H7 (cell line): Measurements from ENCODE around the gene ARL3. TPM values are rescaled to one million over a fixed set of nuclear protein-coding genes. Genes with fewer than 3 reads are reported as not detected.
"Not testable (repeated sequence)": the region's sequence is repeated elsewhere in the genome, so short reads cannot be mapped to it uniquely, and the experiment has no call there.

Experiments
- DNase-seq: peaks from one replicate; pipeline ENCODE4 v3.0.0; 2012
- H3K27me3 ChIP-seq: 2 replicates; pipeline ENCODE4 v1.6.0; 2011; ENCODE audit warnings: mild to moderate bottlenecking, low read length; ENCODE audit not compliant: control insufficient read depth, insufficient read depth
- H3K36me3 ChIP-seq: replicated peaks from 2 replicates; pipeline ENCODE4 v1.5.1; 2011; ENCODE audit warnings: low read length; ENCODE audit not compliant: control insufficient read depth, insufficient read depth
- H3K4me3 ChIP-seq: 2 replicates; pipeline ENCODE4 v1.5.1; 2011; ENCODE audit warnings: low read depth, mild to moderate bottlenecking, control low read depth, low read length, moderate library complexity; ENCODE audit not compliant: insufficient read depth
- total RNA-seq: library from RNA; depleted of rRNA; stranded (reverse); fragments of >200 nt; shearing (Covaris generic); gene quantifications from 2 replicates; pipeline ENCODE4 v1.2.3, GENCODE V29; 2014

ARL3 gene
- total RNA-seq, 1 experiment from 2014 or later, result 7.5 TPM

DNA sequence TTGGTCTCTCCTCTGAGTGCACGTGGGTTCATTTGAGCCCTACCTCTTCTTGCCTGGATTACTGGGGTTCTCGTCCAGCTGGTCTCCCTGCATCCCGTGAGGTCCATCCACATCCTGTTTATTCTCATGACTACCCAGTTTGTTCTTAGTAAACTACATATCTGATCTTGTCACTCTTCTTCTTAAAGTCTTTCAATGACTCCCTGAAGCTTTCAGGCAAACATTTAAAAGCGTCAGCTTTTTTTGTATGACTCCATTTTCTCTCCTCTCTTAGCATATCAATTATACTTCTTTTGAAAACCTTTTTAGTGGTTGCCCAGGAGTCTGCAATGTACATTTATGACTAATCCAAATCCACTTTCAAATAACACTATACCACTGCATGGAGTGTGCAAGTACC lies 7.8 kb upstream of the ARL3 start:
- H3K36me3 ChIP-seq, result peaks cover 8% of the 10 kb centered on the region
- no peak overlapping the region for H3K4me3 ChIP-seq
- no peak for DNase-seq
- H3K27me3 ChIP-seq, result no peaks in the 10 kb centered on the region

DNA sequence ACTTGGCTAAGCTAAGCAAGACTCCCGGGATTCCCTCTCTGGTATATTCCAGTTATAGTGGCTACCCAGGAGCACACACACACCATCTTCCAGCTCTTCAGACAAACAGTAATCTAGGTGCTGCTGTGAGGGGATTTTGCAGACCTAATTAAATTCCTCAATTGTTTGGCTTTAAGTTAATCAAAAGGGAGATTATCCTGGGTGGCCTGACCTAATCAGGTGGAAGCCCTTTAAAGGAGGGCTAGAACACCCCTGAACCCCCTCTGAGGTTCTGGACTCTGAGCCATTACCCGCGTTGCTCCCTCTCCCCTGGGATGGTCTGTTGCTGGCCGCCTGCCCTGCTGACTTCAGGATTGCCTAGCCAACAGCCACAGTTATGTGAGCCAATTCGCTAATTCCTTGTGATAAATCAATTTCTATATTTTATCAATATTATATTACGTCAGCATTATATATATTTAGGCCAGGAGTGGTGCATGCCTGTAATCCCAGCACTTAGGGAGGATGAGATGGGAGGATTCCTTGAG lies 6.6 kb upstream of the ARL3 start:
- H3K4me3 ChIP-seq, result no peak overlapping the region
- H3K36me3 ChIP-seq, result peaks cover 9% of the 10 kb centered on the region
- H3K27me3 ChIP-seq, result no peaks in the 10 kb centered on the region
- no peak for DNase-seq

DNA sequence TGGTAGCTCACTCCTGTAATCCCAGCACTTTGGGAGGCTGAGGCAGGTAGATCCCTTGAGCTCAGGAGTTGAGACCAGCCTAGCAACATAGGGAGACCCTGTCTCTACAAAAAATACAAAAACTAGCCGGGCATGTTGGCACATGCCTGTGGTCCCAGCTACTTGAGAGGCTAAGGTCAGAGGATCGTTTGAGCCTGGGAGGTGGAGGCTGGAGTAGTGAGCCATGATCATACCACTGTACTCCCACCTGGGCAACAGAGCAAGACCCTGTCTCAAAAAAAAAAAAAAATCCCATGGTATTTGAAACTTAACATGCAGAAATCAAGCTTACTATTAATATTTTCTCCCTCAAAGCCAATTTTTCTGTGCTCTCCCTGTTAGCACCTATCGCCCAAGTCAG lies 6.1 kb upstream of the ARL3 start:
- no peak for DNase-seq
- H3K4me3 ChIP-seq, result no peak overlapping the region
- peaks cover 9% of the 10 kb centered on the region for H3K36me3 ChIP-seq
- no peaks in the 10 kb centered on the region for H3K27me3 ChIP-seq

DNA sequence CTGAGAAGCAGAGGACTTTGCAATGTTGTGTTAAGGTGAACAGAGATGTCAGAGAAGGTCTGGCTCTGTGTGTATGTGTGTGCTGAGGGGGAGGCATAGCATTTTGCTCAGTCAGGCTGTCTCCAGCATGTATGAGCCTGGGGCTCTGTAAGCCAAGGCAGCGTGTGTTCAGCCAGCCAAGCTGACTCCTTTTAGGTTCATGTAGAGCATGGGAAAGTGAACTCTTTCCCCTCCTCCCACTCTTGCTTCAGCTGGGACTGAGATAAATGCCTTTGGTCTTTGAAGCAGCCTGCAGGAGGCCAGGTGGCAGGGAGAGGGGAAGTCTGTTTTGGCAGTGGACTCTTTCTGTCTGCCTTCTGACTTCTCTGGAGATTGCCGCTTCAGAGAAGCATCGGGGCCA lies 4.0 kb upstream of the ARL3 start:
- Histone ChIP-seq H3K4me3 (no peak overlapping the region), H3K36me3 (peaks cover 6% of the 10 kb centered on the region), H3K27me3 (no peaks in the 10 kb centered on the region)
- peak; percentile 62 for DNase-seq

DNA sequence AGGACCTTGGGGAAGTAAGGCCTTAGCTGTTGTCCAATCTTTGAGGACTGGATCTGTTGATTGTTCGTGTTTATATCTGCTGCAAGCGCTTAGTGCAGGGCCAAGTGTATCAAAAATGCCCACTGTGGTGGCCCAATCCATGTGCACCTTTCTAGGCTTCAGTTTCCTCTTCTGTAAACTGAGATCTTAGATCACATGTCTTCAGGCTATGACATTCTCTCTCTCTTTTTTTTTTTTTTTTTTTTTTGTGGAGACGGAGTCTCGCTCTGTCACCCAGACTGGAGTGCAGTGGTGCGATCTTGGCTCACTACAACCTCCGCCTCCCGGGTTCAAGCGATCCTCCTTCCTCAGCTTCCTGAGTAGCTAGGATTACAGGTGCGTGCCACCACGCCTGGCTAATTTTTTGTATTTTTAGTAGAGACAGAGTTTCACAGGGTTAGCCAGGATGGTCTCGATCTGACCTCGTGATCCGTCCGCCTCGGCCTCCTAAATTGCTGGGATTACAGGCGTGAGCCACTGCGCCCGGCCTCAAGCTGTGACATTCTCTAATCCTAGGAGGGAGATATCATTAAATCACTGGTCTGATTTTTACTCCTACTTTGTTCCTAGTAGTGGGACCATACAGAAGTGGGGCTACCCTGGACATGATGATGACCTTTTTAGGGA lies 2.8 kb upstream of the ARL3 start:
- not testable (repeated sequence) for H3K36me3 ChIP-seq, H3K4me3 ChIP-seq, DNase-seq, H3K27me3 ChIP-seq

DNA sequence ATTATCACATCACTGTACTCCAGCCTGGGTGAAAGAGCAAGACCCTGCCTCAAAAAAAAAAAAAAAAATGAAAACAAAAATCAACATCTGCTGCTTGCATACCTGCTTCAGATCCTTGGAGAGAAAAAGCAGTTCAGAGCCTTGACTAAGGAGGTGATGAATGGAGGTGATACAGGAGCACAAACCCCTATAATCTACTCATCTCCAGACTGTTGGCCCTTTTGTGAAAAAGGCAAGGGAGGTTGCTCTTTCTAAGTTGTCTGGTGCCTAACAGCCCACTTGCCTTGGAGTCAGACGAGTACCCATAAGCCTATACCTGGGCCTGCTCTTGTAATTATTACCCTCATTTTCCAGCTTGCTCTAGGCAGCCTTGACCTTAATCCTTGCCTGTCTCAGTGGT lies 1.7 kb upstream of the ARL3 start:
- no peak for DNase-seq
- Histone ChIP-seq H3K36me3 (peaks cover 4% of the 10 kb centered on the region), H3K4me3 (no peak overlapping the region), H3K27me3 (no peaks in the 10 kb centered on the region)

DNA sequence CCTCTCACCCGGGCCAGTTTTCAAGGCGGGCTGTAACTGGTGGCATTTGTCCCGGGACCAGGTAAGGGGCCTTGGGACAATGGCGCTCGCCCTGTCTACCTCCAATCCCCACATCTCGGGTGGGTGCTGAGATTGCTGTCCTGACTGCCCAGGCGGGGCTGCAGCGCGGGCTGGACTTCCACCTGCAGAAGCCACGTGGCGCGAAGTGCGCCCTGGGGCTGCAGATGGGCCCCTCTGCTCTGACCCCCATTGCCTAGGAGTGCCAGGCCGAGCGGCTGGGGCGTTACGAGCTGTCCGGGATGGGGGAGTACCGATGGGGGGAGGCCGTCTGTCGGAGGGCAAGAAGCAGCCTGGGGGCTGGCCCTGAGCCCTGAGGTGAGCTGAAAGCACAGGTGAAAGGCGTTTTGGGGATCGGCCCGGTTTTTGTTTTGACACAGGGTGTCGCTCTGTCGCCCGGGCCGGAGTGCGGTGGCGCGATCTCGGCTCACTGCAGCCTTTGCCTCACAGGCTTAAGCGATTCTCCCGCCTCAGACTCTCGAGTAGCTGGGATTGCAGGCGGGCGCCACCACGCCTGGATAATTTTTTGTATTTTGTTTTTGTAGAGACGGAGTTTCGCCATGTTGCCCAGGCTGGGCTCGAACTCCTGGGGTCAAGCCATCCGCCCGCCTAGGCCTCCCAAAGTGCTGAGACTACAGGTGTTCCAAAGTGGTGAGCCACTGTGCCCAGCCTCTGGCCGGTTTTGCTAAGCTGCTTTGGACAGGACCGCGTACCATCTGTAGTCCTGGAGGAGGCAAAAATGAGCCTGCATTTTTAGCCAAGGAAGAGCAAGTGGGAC lies 641 bp upstream of the ARL3 start, which contains the start of gene SFXN2:
Gene SFXN2, plus strand, starts transcription at position 16 of the 835 bp plus-strand sequence. CDS start 12,001 bp downstream, outside the sequence.
- Histone ChIP-seq H3K4me3 (peak within 1 kb of the TSS; percentile 94), H3K27me3 (no peaks in the 10 kb centered on the region), H3K36me3 (peaks cover 4% of the 10 kb centered on the region)
- peak; percentile 79 for DNase-seq

DNA sequence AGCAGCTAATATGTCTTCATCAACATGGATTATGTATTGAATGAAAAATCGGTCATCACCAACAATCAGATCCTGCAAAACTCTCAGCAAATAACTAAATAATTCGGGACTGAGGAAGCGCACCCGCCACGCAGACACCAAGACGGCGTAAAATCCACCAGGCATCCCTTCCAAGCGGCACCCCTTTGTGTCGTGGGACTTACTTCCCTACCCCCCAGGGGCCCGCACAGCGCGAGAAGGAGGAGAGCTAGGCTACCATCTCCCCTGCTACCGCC lies 721 bp downstream of the ARL3 start:
- no peak for DNase-seq
- Histone ChIP-seq H3K36me3 (peaks cover 4% of the 10 kb centered on the region), H3K27me3 (no peaks in the 10 kb centered on the region), H3K4me3 (peak overlapping the region; percentile 94)

DNA sequence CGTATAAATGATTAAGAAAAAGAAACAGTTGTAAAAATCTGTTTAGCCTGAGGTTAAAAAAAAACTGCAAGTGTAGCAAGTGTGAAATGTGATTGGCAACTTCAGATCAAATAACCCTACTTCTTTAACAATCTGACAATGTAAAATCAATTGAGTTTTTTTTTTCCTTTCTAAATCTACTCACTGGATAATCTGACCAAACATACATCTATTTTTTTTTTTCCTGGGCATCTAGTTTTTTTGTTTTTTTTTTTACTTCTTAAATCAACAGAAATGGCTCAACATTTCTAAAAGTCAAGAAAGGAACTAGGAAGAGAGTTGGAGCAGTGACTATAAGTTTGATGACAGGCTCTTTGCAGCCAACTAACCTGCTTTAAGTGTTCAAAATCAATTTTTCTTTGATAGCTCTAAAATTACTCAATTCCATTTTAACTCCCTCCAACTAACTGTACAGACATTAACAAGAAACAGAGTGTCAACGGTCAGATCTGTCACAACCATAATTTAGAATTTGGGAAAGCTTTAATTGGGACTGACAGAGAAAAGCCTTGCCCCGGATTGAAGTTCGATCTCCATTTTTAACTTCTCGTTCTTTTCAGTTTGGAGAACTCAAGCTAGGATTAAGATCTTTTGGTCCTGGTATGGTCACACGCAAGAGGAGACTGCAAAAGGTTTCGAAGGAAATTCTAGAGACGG lies 1.2 kb downstream of the ARL3 start:
- DNase-seq, result no peak
- H3K36me3 ChIP-seq, result peaks cover 3% of the 10 kb centered on the region; the same call in 1 of the 2 replicates
- H3K4me3 ChIP-seq, result peak overlapping the region; percentile 94
- H3K27me3 ChIP-seq, result no peaks in the 10 kb centered on the region

DNA sequence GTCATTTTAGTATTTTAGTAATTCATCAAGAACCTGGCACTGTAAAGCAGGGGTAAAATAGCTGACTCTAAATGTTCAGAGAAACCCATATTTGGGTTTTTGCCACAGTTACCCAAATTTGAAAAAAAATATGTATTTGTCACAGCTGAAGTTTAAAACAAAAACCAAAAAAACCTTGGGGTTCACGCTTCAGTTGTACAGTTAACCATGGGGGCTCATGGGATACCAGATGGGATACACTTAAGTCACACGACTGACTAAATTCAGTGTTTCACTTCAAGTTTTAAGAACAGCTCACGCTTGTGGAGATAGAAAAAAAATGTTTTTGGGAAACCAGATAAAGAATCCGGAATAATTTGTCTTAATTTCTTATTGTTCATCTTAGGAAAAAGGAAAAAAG lies 2.1 kb downstream of the ARL3 start:
- no peak overlapping the region for H3K4me3 ChIP-seq
- H3K36me3 ChIP-seq, result peaks cover 3% of the 10 kb centered on the region; the same call in 1 of the 2 replicates
- H3K27me3 ChIP-seq, result no peaks in the 10 kb centered on the region
- no peak for DNase-seq

DNA sequence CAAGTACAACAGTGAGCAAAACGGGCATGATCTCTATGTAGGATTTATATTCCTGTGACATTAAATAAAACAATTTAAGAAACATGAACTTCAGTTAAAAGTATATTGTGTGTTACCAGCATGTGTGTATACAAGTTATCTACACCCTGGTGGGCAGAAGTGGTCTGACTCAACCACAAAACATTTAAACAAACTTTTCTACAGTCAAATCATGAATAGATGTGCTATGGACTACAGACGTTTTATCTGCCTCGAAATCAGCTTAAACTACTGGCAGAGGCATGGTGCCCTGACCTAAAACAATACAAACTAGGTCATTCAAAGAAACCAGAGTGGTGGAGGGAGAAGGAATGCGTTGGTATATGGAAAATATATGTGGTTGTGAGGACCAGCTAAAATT lies 3.6 kb downstream of the ARL3 start:
- no peak for DNase-seq
- H3K27me3 ChIP-seq, result no peaks in the 10 kb centered on the region
- no peak overlapping the region for H3K4me3 ChIP-seq

DNA sequence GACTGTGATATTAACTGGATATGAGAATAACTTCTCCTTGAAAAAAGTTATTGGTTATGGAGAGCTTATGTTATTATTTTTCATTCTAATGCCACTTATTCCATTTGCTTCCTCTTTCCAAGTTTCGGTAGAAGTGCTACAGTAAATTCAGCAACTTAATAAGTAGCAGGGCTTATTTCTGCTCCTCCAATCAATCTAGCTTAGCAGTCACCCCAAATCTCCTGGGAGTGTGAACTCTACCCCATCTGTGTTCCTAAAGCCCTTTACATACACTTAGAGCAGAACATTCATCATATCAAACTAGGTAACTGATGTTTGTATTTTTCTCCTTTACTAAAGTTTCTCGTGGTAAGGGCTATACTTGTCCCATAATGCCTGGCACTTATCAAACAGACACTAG lies 8.7 kb downstream of the ARL3 start:
- Histone ChIP-seq H3K4me3 (no peak overlapping the region), H3K36me3 (no peaks in the 10 kb centered on the region; the same call in 1 of the 2 replicates)

More for the DNA sequence above, 3.6 kb downstream of the ARL3 start:
- H3K36me3 ChIP-seq, result no peaks in the 10 kb centered on the region

DNA sequence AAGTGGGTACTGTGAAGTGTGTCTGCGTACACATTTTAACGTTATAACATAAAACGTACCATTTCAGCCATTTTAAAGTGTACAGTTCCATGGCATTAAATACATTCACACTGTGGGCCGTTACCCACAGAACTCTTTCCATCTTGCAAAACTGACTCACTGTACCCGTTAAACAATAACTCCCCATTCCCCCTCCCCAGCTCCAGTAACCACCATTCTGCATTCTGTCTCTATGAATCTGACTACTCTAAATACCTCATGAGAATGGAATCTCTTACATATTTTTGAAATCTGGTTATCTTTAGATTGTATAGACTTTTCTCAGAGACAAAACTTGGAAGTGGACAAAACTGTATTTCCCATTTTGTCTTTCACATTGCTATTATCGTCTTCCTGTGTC lies 9.3 kb downstream of the ARL3 start:
- no peak for DNase-seq

More for the DNA sequence above, 8.7 kb downstream of the ARL3 start:
- H3K27me3 ChIP-seq, result no peaks in the 10 kb centered on the region
- DNase-seq, result no peak

DNA sequence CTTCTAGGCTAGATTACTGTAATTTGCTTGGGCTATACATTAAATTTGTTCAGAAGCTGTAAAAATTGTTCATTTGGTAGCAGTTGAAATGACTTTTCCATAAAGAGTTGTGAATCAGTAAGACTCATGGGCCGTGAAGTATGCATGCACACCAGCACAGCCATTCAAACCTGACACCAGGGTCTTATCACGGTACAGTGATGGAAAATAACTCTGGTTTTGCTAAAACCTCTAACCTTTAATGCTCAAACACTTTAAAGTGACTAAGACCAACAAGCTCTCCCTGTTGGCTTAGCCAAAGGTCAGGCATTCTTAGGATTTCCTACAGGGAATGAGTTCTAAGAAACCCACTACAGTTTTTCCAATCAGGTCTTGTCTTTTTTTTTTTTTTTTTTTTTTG lies 11.5 kb downstream of the ARL3 start:
- no peak overlapping the region for H3K4me3 ChIP-seq
- no peak for DNase-seq
- no peaks in the 10 kb centered on the region for H3K27me3 ChIP-seq

More for the DNA sequence above, 9.3 kb downstream of the ARL3 start:
- H3K27me3 ChIP-seq, result no peaks in the 10 kb centered on the region
- no peak overlapping the region for H3K4me3 ChIP-seq
- no peaks in the 10 kb centered on the region; the same call in 1 of the 2 replicates for H3K36me3 ChIP-seq

More for the DNA sequence above, 11.5 kb downstream of the ARL3 start:
- peaks cover 5% of the 10 kb centered on the region for H3K36me3 ChIP-seq
